ENCODE data around the gene MBD3L1. TPM values are rescaled to one million over a fixed set of nuclear protein-coding genes. Genes with fewer than 3 reads are reported as not detected.

The MBD3L1 gene
- total and polyA plus RNA-seq, 8 donors = 0.22 to 1.8 (median 0.25) TPM; not detected in 3

- FAIRE-seq (no peak), DNase-seq (no peak), ATAC-seq (no peak)
- Histone ChIP-seq H3K27ac (no peak overlapping the region), H3K9me3 (no peaks in the 10 kb centered on the region), H3K4me1 (no peaks in the 10 kb centered on the region), H3K27me3 (no peaks in the 10 kb centered on the region), H3K4me3 (no peak overlapping the region), H3K36me3 (no peaks in the 10 kb centered on the region)
- intact Hi-C loops (cut with DNase I) = no loop called here
- WGBS, 2 donors = 56 to 58% methylated on average over 2 of the region's 2 CpGs
- TF ChIP-seq CTCF (IDR thresholded peaks at IDR 0.05) = no peak
Measured at GRCh38 chr19:8887364-8887763, 55.2 kb downstream of the MBD3L1 start.

GRCh38 chr19:8890260-8890659, 58.1 kb downstream of the MBD3L1 start:
- Histone ChIP-seq H3K4me1 (no peaks in the 10 kb centered on the region), H3K27me3 (no peaks in the 10 kb centered on the region), H3K4me3 (no peak overlapping the region), H3K9me3 (no peaks in the 10 kb centered on the region), H3K27ac (no peak overlapping the region), H3K36me3 (no peaks in the 10 kb centered on the region)
- intact Hi-C loops (cut with DNase I) = no loop called here
- TF ChIP-seq CTCF (IDR thresholded peaks at IDR 0.05) = no peak
- ATAC-seq (no peak), FAIRE-seq (no peak), DNase-seq (no peak)

Other genes with a start within 250 kb of the MBD3L1 start
- 10 to 100 TPM in 4 of 6 donors, 1 to 10 TPM in 2; 6.7 to 45.2 (median 15.7) TPM for gene ADAMTS10, start 221.7 kb upstream of the MBD3L1 start, total RNA-seq
- 100 to 1,000 TPM in 1 of 2 donors, 10 to 100 TPM in 1; 46.6 to 106 TPM for gene ADAMTS10, start 221.7 kb upstream of the MBD3L1 start, polyA plus RNA-seq
- gene NFILZ, start 201.7 kb upstream of the MBD3L1 start, total RNA-seq = not detected
- not detected for gene NFILZ, start 201.7 kb upstream of the MBD3L1 start, polyA plus RNA-seq
- not detected for gene ACTL9, start 133.6 kb upstream of the MBD3L1 start, total RNA-seq
- not detected for gene ACTL9, start 133.6 kb upstream of the MBD3L1 start, polyA plus RNA-seq
- gene OR2Z1, start 110.7 kb upstream of the MBD3L1 start, total RNA-seq = not detected
- not detected for gene OR2Z1, start 110.7 kb upstream of the MBD3L1 start, polyA plus RNA-seq
- gene ZNF558, start 73 bp upstream of the MBD3L1 start, total RNA-seq = 10 to 100 TPM in 5 of 6 donors, 1 to 10 TPM in 1; 8.7 to 26.3 (median 12.3) TPM
- gene ZNF558, start 73 bp upstream of the MBD3L1 start, polyA plus RNA-seq = 10 to 100 TPM; 11.1 to 18.9 TPM
- under 1 TPM; under 0.01 to 0.97 (median 0.05) TPM for gene MUC16, start 178.0 kb downstream of the MBD3L1 start, total RNA-seq
- gene MUC16, start 178.0 kb downstream of the MBD3L1 start, polyA plus RNA-seq = under 1 TPM; 0.02 to 0.84 TPM